ENCODE data around the gene METTL23. TPM values are rescaled to one million over a fixed set of nuclear protein-coding genes. Genes with fewer than 3 reads are reported as not detected.

The METTL23 gene, protein sequence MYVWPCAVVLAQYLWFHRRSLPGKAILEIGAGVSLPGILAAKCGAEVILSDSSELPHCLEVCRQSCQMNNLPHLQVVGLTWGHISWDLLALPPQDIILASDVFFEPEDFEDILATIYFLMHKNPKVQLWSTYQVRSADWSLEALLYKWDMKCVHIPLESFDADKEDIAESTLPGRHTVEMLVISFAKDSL
- total RNA-seq, result 27.8 and 30.3 TPM in 2 replicates

DNA sequence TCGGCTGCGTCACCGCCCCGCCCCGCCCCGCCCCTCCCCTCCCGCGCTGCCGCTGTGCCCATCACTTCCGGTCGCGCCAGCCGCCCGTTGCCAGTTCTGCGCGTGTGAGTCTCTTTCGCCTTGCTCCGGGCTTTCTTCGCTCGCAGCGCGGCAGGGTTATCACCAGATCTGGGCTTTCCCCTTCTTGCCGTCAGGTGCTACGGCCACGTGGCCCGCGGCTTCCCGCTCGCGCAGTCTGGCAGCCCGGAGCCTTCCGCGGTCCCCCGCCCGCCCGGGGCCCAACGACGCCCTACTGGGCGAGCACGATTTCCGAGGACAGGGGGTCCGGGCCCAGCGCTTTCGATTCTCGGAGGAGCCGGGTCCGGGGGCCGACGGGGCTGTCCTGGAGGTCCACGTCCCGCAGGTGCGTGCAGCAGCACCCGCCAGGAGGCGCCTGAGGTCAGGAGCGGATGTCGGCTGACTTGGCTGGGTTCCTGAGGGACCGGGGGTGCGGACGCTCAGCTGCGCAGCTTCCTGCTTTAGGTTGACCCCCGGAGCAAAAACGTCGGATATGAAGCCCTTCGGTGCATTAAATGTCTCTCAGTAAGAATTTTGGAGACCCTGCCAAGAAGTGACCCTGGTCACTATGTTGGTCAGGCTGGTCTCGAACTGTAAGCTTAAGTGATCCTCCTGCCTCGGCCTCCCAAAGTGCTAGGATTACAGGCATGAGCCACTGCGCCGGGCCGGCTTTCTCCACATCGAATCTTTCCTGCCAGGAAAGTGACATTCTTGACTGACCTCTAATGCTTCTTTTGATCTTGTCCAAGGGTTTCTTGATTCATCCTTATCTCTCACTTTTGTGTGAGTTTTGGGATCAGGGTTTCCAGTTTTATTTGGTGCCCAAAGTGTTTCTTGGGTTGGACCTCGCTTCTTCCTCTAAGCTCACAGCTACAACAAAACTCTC, at the start of gene METTL23:
TSS of gene METTL23 (plus strand) at position 64 of the 943 bp plus-strand sequence. CDS start 2,872 bp downstream, outside the sequence.

GRCh38 chr17:76710863-76711611, 15.6 kb upstream of the METTL23 start, which contains the start of gene MXRA7:
MXRA7 (minus strand) TSS chr17:76710965; CDS start chr17:76710946, 19 bp downstream.

DNA sequence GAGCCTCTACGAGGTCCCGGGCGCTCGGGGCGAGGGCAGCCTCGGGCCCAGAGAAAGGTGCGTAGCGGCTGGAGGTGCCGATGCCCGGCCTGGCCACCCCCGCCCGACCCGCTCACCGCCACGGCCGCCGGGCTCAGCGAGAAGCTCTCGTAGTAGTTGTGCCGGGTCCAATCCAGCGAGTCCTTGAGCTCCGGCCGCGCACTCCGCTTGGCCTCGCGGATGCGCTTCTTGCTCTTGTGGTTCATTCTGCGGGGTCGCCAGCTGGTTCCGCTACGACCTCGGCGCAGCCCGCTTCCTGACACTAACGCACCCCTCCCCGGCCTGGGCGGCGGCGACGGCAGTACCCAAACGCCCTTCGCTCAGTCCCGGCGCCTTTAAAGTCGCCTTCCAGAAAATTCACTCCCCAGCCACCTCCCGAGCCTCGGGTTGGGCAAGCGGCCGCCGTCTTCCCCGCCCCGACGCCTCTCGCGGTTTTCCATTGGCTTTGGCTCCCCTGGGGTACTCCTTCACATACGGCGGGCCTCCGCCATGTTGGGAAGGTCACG, 336 bp upstream of the METTL23 start, which contains the start of gene JMJD6:
TSS of gene JMJD6 (minus strand) at position 376 of the 545 bp plus-strand sequence. CDS start at position 245, 131 bp downstream.

DNA sequence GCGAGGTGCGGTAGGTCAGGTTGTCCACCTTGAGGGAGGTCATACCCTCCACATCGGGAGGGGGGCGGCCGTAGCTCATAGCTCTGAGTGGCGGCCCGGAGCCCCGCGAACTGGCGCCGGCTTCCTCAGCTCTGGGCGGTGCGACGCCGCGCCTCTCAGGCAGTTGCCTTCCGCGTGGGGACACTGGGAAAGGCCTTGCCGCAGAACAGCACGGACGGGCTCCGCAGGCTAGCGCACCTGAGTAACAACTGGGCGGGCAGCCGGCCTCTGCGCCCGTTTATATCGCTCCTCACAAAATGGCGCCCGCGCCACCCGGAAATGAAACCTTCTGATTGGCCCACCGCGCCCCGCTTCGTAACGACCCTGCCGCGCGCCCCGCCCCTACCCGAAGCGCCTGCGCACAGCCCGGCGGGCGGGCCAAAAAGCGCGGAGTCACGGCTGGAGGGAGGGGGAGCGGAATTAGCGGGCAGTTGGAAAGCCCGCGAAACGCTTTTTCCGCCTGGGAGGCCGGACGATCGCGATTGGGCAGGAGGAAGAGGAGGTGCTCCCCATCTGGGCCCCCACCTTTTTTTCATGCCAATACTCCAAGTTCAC, 10.5 kb downstream of the METTL23 start, which contains the start of gene SRSF2:
TSS of gene SRSF2 (minus strand) at position 250 of the 594 bp plus-strand sequence. CDS start at position 79, 171 bp downstream.

DNA sequence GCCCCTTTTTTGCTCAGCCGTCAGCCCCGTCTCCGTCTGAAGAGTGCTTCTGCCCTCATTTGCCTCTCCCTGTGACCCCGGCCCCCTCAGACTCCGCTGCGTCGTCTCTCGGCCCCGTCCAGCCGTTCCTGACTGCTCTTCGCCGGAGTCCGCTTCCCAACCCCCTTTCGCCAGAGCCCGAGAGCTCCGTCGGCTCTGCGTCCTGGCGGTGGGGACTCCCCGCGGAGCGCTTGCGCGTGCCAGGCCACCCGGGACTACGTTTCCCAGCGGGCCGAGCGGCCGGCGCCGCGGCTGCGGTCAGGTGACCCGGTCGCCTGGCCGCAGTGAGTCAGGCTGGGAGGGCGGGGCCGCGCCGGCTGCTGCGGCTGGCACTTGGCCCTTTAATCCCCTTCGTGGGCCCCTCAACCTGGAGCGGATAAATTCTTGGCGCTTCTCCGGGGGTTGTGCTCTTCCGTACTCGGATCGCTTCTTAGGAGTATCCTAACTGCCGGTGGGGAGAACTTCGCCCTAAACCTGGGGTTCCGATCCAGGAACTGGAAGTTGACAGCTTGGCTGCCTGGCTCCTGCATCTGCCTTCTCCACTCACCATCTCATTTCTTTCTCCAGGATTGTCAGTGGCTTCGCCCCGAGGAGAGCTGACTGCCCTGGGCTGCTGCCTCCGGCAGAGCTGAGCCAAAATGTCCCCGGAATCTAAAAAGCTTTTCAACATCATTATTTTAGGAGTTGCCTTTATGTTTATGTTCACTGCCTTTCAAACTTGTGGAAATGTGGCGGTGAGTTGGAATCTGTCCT, 11.2 kb downstream of the METTL23 start, which contains the start of gene MFSD11:
TSS of gene MFSD11 (plus strand) at position 444 of the 792 bp plus-strand sequence. CDS start at position 678, 234 bp downstream.

Other genes starting within 250 kb of the METTL23 start
- 19.9 and 27.1 TPM in 2 replicates for gene RHBDF2, start 225.4 kb upstream of the METTL23 start, total RNA-seq
- 13.1 and 18.7 TPM in 2 replicates for gene CYGB, start 189.1 kb upstream of the METTL23 start, total RNA-seq
- gene PRCD, start 186.8 kb upstream of the METTL23 start, total RNA-seq, result 0.71 TPM in 1 of 2 replicates, not detected in the other
- 1.7 and 4.6 TPM in 2 replicates for gene ST6GALNAC2, start 141.0 kb upstream of the METTL23 start, total RNA-seq
- not detected in 2 replicates for gene ST6GALNAC1, start 83.1 kb upstream of the METTL23 start, total RNA-seq
- 191 and 221 TPM in 2 replicates for gene MXRA7, start 15.9 kb upstream of the METTL23 start, total RNA-seq
- 21.4 and 27.4 TPM in 2 replicates for gene JMJD6, start 233 bp upstream of the METTL23 start, total RNA-seq
- 163 and 192 TPM in 2 replicates for gene SRSF2, start 10.5 kb downstream of the METTL23 start, total RNA-seq
- 20.7 and 25.7 TPM in 2 replicates for gene MFSD11, start 11.3 kb downstream of the METTL23 start, total RNA-seq
- under 0.01 TPM in 1 of 2 replicates, not detected in the other for gene MGAT5B, start 141.6 kb downstream of the METTL23 start, total RNA-seq